ENCODE measurements around the gene FSD2.

FSD2 gene

GRCh38 chr15:82805994-82806406 lies at the start of gene FSD2:
TSS of gene FSD2 (minus strand) at chr15:82806069. CDS start at chr15:82787390, 18,679 bp downstream.
- peak; percentile 24 for DNase-seq

- no peak for DNase-seq
Observed at GRCh38 chr15:82854554-82854953, 48.7 kb upstream of the FSD2 start.

GRCh38 chr15:82852941-82853561 lies 47.2 kb upstream of the FSD2 start:
- DNase-seq = peak; percentile 73

- DNase-seq = no peak
Observed at GRCh38 chr15:82851981-82852511, 46.2 kb upstream of the FSD2 start.

- no peak for DNase-seq
Observed at GRCh38 chr15:82851306-82851850, 45.5 kb upstream of the FSD2 start.

- DNase-seq = no peak
Observed at GRCh38 chr15:82850731-82851130, 44.9 kb upstream of the FSD2 start.

- peak; percentile 99 for DNase-seq
Observed at GRCh38 chr15:82849556-82850512, 44.0 kb upstream of the FSD2 start.

- peak; percentile 28 for DNase-seq
Observed at GRCh38 chr15:82848241-82848993, 42.5 kb upstream of the FSD2 start.

- no peak for DNase-seq
Observed at GRCh38 chr15:82847703-82848102, 41.8 kb upstream of the FSD2 start.

GRCh38 chr15:82846621-82847020 lies 40.8 kb upstream of the FSD2 start:
- DNase-seq = no peak

- DNase-seq = no peak
Observed at GRCh38 chr15:82845686-82846085, 39.8 kb upstream of the FSD2 start.

- no peak for DNase-seq
Observed at GRCh38 chr15:82843566-82843965, 37.7 kb upstream of the FSD2 start.

- no peak for DNase-seq
Observed at GRCh38 chr15:82840166-82840565, 34.3 kb upstream of the FSD2 start.

GRCh38 chr15:82839136-82839535 lies 33.3 kb upstream of the FSD2 start:
- no peak for DNase-seq

GRCh38 chr15:82838096-82838735 lies 32.3 kb upstream of the FSD2 start:
- no peak for DNase-seq

GRCh38 chr15:82835391-82835917 lies 29.6 kb upstream of the FSD2 start:
- no peak for DNase-seq

- DNase-seq = no peak
Observed at GRCh38 chr15:82833362-82833682, 27.5 kb upstream of the FSD2 start.

- peak; percentile 66 for DNase-seq
Observed at GRCh38 chr15:82832601-82833361, 26.9 kb upstream of the FSD2 start.

- DNase-seq = no peak
Observed at GRCh38 chr15:82831894-82832600, 26.2 kb upstream of the FSD2 start.

GRCh38 chr15:82830427-82831173 lies 24.7 kb upstream of the FSD2 start:
- DNase-seq = no peak

Measured in hematopoietic multipotent progenitor cell treated with erythropoietin and hydrocortisone succinate and interleukin-3 and kit ligand, for 6 days (in vitro differentiated cells).